HFF-Myc (cell line): ENCODE data around the gene SLITRK1.

ENCODE experiments used
- DNase-seq: peaks from one replicate; pipeline ENCODE4 v3.0.0-alpha.2; 2011; ENCODE audit warnings: low read depth; ENCODE audit errors: extremely low read depth
- H3K4me3 ChIP-seq: replicated peaks from 2 replicates; pipeline ENCODE4 v1.5.1; 2011; ENCODE audit warnings: low read depth, mild to moderate bottlenecking, control low read depth, low read length
- TF ChIP-seq, protein P1 (sequence below): IDR thresholded peaks from 2 replicates; pipeline ENCODE4 v1.5.1; 2012; ENCODE audit warnings: mild to moderate bottlenecking, low read depth, low read length, control low read depth; ENCODE audit errors: missing control alignments

The SLITRK1 gene

DNA sequence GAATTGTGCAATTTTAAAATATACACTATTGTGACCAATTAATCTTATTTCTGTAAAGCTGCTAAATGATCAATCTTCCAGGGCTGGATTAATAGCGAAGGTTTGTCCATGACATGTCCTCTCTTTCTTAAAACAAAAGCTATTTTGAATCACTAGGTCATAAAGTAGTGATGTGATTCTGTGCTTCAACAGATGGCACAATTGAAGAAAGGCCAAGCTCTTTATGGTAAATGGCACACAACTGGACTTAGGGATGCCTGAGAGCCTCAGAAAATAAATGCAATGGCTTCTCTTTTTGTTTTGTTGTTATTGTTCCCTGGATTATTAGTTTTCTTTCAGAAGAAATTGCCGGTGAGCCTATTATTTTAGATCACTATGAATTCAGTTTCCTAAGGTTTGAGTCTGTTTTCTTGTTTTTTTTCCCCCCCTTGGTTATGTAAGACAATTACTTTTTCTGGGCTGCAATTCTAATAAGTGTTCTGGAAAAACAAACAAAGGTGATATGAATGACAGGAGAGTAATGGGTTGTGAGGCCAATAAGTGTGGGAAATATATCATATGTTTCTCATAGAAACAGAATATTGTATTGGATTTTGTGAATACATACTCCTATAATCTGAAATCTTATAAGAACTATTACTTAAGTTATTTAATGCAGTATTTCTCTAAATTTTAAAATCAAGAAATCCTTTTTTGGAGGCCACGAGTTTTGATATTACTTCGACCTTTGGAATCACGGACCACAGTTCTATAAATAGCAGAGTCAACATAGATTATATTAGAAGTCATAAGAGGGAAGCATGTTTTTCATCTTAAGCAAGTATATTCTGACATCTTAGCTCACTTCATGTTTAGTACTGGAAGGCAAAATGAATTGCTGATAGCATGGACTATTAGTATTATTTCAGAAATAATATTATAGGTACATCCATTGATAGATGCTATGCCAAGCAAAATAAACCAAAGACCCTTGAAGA, 16.8 kb downstream of the SLITRK1 start:
- no peak for DNase-seq
- TF ChIP-seq, protein P1, sequence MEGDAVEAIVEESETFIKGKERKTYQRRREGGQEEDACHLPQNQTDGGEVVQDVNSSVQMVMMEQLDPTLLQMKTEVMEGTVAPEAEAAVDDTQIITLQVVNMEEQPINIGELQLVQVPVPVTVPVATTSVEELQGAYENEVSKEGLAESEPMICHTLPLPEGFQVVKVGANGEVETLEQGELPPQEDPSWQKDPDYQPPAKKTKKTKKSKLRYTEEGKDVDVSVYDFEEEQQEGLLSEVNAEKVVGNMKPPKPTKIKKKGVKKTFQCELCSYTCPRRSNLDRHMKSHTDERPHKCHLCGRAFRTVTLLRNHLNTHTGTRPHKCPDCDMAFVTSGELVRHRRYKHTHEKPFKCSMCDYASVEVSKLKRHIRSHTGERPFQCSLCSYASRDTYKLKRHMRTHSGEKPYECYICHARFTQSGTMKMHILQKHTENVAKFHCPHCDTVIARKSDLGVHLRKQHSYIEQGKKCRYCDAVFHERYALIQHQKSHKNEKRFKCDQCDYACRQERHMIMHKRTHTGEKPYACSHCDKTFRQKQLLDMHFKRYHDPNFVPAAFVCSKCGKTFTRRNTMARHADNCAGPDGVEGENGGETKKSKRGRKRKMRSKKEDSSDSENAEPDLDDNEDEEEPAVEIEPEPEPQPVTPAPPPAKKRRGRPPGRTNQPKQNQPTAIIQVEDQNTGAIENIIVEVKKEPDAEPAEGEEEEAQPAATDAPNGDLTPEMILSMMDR: no peak
- no peak overlapping the region for H3K4me3 ChIP-seq

DNA sequence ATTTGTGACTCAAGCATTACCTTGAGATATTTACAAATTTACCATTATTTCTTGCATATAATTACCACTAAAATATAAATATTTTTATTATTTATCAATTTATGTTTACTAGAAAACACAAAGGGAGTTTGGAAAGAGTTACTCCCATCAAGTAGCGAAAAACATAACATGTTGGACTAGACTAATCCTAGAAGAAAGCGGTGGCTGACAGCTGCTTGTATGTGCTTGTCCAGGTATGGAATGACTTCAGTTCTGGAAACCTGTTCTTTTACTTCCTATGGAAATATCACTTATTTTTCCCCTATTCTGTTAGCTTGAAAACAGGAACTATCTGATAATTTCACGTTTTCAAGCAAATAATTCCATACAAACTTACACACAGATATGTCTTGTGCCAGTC, 28.5 kb downstream of the SLITRK1 start:
- TF ChIP-seq, protein P1: no peak
- H3K4me3 ChIP-seq: no peak overlapping the region
- no peak for DNase-seq

DNA sequence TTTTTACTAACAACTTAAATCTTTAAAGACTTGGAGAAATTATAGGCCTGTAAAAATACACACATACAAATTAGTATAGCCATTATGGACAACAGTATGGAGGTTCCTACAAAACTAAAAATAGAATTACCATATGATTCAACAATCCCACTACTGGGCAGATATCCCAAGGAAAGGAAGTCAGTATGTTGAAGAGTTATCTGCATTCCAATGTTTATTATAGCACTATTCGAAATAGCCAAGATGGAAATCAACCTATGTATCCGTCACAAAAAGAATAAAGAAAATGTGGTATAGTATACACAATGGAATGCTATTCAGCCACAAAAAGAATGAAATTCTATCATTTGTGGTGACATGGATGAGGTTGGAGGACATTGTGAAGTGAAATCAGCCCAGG, 37.2 kb downstream of the SLITRK1 start:
- TF ChIP-seq, protein P1: no peak
- no peak overlapping the region for H3K4me3 ChIP-seq
- no peak for DNase-seq

DNA sequence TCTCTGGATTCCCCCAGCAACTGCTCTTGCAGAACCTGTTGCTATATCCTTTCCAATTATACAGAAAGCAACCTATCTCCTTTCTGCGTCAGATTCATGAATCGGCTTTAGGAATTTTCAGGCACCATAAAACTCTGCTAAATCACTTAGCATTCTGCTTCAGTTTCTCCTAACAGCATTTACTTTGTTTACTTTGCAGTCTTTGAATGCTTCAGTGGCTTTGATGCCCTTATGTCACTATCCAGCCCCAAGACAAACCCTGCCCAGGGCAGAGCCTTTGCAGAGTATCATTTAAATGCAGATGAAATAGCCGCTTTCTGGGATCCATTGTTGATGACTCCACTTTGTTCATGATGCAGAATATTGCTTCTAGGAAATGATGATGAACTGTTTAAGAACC, 43.1 kb downstream of the SLITRK1 start:
- H3K4me3 ChIP-seq: no peak overlapping the region
- TF ChIP-seq, protein P1: no peak
- DNase-seq: no peak

DNA sequence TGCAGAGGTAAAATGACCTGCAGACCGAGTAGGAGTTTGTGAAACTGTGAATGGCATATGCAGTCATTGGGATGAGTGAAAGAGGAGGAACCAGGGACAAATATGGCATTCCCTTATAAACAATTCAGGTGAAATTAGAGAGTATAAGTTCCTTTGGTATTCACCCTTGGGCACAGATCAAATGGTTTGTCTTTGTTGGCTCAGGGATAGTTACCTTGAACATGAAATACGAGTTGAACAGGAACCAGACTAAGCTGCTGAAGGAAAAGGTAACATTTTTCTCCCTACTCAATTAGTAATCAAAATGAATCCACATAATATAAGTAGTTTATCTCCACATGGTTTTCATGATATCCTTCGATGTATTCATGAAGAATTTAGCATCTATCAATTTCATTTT, 50.5 kb downstream of the SLITRK1 start:
- TF ChIP-seq, protein P1: no peak
- no peak overlapping the region for H3K4me3 ChIP-seq
- no peak for DNase-seq

DNA sequence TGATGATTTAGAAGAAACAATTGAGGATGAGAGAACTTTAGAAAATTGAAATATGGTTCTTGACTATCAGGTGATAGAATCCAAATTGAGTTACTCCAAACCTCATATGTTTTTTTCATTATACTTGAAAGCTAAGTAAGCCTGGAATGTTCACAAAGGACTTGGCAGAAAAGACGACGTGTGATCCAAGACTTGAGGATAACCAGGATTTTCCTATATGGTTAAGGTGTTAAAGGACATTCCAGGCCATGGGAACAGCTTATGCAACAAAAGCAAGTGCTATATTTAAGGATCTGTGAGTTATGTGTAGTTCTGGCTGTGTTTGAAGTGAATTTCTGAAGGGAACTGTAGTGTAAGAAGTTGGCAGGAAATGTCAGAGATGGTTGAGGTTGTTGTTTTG, 52.5 kb downstream of the SLITRK1 start:
- TF ChIP-seq, protein P1: no peak
- no peak for DNase-seq
- no peak overlapping the region for H3K4me3 ChIP-seq
